ENCODE results near the gene IFI27.

GRCh38 chr14:94062344-94062940 lies 48.1 kb upstream of the IFI27 start:
- TF ChIP-seq, protein P1, sequence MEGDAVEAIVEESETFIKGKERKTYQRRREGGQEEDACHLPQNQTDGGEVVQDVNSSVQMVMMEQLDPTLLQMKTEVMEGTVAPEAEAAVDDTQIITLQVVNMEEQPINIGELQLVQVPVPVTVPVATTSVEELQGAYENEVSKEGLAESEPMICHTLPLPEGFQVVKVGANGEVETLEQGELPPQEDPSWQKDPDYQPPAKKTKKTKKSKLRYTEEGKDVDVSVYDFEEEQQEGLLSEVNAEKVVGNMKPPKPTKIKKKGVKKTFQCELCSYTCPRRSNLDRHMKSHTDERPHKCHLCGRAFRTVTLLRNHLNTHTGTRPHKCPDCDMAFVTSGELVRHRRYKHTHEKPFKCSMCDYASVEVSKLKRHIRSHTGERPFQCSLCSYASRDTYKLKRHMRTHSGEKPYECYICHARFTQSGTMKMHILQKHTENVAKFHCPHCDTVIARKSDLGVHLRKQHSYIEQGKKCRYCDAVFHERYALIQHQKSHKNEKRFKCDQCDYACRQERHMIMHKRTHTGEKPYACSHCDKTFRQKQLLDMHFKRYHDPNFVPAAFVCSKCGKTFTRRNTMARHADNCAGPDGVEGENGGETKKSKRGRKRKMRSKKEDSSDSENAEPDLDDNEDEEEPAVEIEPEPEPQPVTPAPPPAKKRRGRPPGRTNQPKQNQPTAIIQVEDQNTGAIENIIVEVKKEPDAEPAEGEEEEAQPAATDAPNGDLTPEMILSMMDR (IDR thresholded peaks at IDR 0.05; ENCODE audit: insufficient read depth, low read depth, low read length), result no peak
- TF ChIP-seq EZH2 (IDR thresholded peaks at IDR 0.05; ENCODE audit: insufficient read depth, low read length), result no peak

Measured in astrocyte (in vitro differentiated cells and primary cell).